ENCODE results near the gene LAMC2. TPM values are rescaled to one million over a fixed set of nuclear protein-coding genes. Genes with fewer than 3 reads are reported as not detected.
A peak's percentile ranks its signal among the peaks of the same experiment; 100 is the strongest.

LAMC2 gene
- total RNA-seq, 2 donors from 2014 or later, result 9.3 to 11.6 TPM

DNA sequence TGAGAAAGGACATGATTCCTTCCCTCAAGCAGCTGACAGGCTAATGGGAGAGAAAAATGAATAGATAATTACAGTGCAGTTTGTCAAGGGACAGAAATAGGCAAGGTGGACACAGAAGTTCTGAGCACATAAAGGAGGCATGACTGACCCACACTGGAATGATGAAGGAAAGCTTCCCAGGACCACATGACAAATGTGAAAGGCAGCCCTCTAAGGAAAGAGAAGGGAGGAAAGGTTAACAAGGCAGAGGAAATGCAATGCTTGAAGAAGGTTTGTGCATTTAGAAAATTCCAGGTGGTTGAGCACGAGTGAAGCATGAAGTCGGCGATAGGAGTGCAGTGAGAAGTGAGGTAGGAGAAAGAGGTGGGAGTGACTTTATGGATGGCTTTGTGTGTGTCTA, 37.4 kb downstream of the LAMC2 start:
- DNase-seq (ENCODE audit: low spot score), result no peak
- Histone ChIP-seq H3K4me3 (no peak overlapping the region), H3K4me1 (replicated peaks) (peaks cover under 1% of the 10 kb centered on the region), H3K27ac (no peak overlapping the region), H3K36me3 (no peaks in the 10 kb centered on the region), H3K27me3 (replicated peaks; ENCODE audit: insufficient read depth) (no peaks in the 10 kb centered on the region), H3K9me3 (no peaks in the 10 kb centered on the region)
- intact Hi-C loops (cut with DNase I), result no loop called here
- TF ChIP-seq POLR2AphosphoS5 (IDR thresholded peaks at IDR 0.05) (no peak), POLR2A (IDR thresholded peaks at IDR 0.05) (no peak)
- TF ChIP-seq, protein P1, sequence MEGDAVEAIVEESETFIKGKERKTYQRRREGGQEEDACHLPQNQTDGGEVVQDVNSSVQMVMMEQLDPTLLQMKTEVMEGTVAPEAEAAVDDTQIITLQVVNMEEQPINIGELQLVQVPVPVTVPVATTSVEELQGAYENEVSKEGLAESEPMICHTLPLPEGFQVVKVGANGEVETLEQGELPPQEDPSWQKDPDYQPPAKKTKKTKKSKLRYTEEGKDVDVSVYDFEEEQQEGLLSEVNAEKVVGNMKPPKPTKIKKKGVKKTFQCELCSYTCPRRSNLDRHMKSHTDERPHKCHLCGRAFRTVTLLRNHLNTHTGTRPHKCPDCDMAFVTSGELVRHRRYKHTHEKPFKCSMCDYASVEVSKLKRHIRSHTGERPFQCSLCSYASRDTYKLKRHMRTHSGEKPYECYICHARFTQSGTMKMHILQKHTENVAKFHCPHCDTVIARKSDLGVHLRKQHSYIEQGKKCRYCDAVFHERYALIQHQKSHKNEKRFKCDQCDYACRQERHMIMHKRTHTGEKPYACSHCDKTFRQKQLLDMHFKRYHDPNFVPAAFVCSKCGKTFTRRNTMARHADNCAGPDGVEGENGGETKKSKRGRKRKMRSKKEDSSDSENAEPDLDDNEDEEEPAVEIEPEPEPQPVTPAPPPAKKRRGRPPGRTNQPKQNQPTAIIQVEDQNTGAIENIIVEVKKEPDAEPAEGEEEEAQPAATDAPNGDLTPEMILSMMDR (IDR thresholded peaks at IDR 0.05), result no peak
- WGBS, result 87% methylated on average over 3 of the region's 3 CpGs

DNA sequence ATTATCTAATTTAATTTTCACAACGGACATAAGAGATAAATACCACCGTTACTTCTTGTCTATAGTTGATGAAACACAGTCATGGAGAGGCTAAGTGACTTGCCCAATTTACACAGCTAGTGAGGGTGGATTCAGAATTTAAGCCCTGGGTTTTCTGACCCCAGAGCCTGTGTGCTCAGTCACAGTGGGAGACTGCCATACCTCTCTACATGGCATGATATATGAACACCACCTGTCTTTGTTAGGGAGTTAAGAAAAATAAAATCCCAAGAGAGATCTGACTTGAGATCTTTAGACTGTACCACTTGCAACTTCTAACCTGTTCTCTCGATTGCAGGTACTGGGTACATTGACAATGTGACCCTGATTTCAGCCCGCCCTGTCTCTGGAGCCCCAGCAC, 40.3 kb downstream of the LAMC2 start:
- Histone ChIP-seq H3K4me3 (no peak overlapping the region), H3K9me3 (no peaks in the 10 kb centered on the region), H3K27ac (no peak overlapping the region), H3K27me3 (replicated peaks; ENCODE audit: insufficient read depth) (no peaks in the 10 kb centered on the region), H3K4me1 (replicated peaks) (peaks cover 3% of the 10 kb centered on the region), H3K36me3 (no peaks in the 10 kb centered on the region)
- 87% methylated on average over 4 of the region's 4 CpGs for WGBS
- no peak for DNase-seq (ENCODE audit: low spot score)
- TF ChIP-seq POLR2A (IDR thresholded peaks at IDR 0.05), result no peak
- no peak for TF ChIP-seq POLR2AphosphoS5 (IDR thresholded peaks at IDR 0.05)
- TF ChIP-seq, protein P1 (IDR thresholded peaks at IDR 0.05), result no peak
- intact Hi-C loops (cut with DNase I), result no loop called here

DNA sequence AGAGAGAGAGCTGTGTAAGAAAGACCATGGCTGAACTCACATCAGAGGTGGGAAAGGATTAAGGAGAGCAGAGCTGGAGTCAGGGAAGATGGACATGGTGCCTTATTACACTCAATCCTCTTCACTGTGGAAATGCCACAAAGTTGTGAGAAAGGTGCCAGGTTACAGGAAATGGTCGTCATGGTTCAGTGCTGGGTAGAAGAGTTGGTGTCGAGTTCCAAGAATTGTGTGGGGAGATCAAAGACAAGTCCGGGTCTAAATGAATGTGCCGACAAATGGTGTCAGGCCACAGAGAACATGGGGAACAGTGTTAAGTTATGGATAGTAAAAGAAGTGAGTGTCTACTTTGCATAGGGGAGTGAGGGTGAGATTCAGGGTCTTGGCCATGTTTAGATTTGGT, 40.9 kb downstream of the LAMC2 start:
- intact Hi-C loops (cut with DNase I), result no loop called here
- no peaks in the 10 kb centered on the region for H3K9me3 ChIP-seq
- no peaks in the 10 kb centered on the region for H3K27me3 ChIP-seq (replicated peaks; ENCODE audit: insufficient read depth)
- 51% methylated on average over 4 of the region's 4 CpGs for WGBS
- H3K36me3 ChIP-seq, result no peaks in the 10 kb centered on the region
- DNase-seq (ENCODE audit: low spot score), result no peak
- peaks cover 3% of the 10 kb centered on the region for H3K4me1 ChIP-seq (replicated peaks)
- no peak overlapping the region for H3K27ac ChIP-seq
- no peak for TF ChIP-seq POLR2A (IDR thresholded peaks at IDR 0.05)
- no peak for TF ChIP-seq POLR2AphosphoS5 (IDR thresholded peaks at IDR 0.05)
- TF ChIP-seq, protein P1 (IDR thresholded peaks at IDR 0.05), result no peak
- H3K4me3 ChIP-seq, result no peak overlapping the region

DNA sequence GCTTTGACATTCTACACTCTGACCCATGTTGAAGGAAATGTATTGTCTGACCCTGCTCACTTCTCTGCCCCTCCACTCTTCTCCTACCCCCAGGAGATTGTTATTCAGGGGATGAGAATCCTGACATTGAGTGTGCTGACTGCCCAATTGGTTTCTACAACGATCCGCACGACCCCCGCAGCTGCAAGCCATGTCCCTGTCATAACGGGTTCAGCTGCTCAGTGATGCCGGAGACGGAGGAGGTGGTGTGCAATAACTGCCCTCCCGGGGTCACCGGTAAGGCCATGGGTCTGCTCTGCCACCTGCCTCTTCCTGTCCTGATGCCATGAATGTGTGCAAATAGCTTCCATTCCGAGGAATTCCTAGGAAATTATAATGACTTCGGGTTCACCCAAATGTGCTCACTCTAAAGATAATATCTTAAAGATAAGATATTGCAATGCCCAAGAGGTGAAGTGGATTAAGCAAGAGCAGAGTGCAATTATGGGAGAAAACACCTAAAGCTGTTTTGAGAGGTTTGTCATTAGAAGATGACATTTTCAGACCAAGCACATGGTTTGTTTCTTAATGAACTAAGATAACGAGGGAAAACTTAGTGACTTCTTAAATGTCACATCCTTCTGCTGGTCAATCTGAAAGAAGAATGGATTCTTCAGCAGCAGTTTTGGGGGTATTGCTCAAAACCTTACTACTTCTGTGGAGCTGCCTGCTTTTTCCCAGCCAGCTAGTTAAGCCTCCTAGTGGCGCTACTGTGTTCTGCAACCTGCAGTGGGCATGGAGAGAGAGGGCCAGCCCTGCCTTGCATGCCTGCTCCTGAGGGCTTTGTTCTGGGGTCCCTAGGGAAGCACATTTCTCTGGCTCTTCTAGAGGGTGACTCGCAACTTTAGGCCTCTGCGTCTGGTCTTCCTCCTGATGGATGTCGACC, 41.6 kb downstream of the LAMC2 start:
- Histone ChIP-seq H3K4me3 (no peak overlapping the region), H3K27ac (no peak overlapping the region), H3K27me3 (replicated peaks; ENCODE audit: insufficient read depth) (no peaks in the 10 kb centered on the region), H3K36me3 (no peaks in the 10 kb centered on the region), H3K9me3 (no peaks in the 10 kb centered on the region), H3K4me1 (replicated peaks) (peaks cover 3% of the 10 kb centered on the region)
- intact Hi-C loops (cut with DNase I), result no loop called here
- DNase-seq (ENCODE audit: low spot score), result no peak
- no peak for TF ChIP-seq POLR2A (IDR thresholded peaks at IDR 0.05)
- TF ChIP-seq POLR2AphosphoS5 (IDR thresholded peaks at IDR 0.05), result no peak
- TF ChIP-seq, protein P1 (IDR thresholded peaks at IDR 0.05), result peak in 2 of 4 experiments; percentile 43 to 60
- WGBS, result 83% methylated on average over 16 of the region's 16 CpGs

Data from prostate gland (tissue), 2 donors.